SK-N-MC (cell line): ENCODE results near the gene ANKS3.

Source experiments
- EZH2 ChIP-seq: fragments of 200-600 bp; sonication (generic); IDR thresholded peaks from one replicate; pipeline ENCODE4 v1.6.1; 2017; ENCODE audit warnings: antibody characterized with exemption
- POLR2AphosphoS5 ChIP-seq: IDR thresholded peaks from 2 replicates; pipeline ENCODE4 v1.6.1; 2012; ENCODE audit warnings: mild to moderate bottlenecking, low read depth, low read length, borderline replicate concordance

GRCh38 chr16:4700997-4701743 is 32.9 kb downstream of the ANKS3 start:
- TF ChIP-seq EZH2 (no peak), POLR2AphosphoS5 (no peak)
